ENCODE measurements around the gene GLDN.

The GLDN gene

GRCh38 chr15:51379390-51379789, 37.9 kb downstream of the GLDN start:
- TF ChIP-seq, protein P1, sequence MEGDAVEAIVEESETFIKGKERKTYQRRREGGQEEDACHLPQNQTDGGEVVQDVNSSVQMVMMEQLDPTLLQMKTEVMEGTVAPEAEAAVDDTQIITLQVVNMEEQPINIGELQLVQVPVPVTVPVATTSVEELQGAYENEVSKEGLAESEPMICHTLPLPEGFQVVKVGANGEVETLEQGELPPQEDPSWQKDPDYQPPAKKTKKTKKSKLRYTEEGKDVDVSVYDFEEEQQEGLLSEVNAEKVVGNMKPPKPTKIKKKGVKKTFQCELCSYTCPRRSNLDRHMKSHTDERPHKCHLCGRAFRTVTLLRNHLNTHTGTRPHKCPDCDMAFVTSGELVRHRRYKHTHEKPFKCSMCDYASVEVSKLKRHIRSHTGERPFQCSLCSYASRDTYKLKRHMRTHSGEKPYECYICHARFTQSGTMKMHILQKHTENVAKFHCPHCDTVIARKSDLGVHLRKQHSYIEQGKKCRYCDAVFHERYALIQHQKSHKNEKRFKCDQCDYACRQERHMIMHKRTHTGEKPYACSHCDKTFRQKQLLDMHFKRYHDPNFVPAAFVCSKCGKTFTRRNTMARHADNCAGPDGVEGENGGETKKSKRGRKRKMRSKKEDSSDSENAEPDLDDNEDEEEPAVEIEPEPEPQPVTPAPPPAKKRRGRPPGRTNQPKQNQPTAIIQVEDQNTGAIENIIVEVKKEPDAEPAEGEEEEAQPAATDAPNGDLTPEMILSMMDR (conservative IDR thresholded peaks at IDR 0.05; ENCODE audit: low read depth): no peak
- ChIA-PET POLR2A (ENCODE audit: low non-redundant PET) (interaction anchor here (0.5 kb wide), 1 partner anchor 1283 kb away, joined by 7 read pairs; no protein-coding TSS in a partner anchor), CTCF (interaction anchor here (0.5 to 2.0 kb wide), 3 partner anchors 93 to 414 kb away, joined by 3 to 11 read pairs (median 3); no protein-coding TSS in a partner anchor)
- no peak for DNase-seq (ENCODE audit: low spot score)
- H3K27ac ChIP-seq: no peak overlapping the region

GRCh38 chr15:51380999-51381806, 39.7 kb downstream of the GLDN start:
- H3K27ac ChIP-seq: no peak overlapping the region
- ChIA-PET POLR2A (ENCODE audit: low non-redundant PET) (no interaction called here), CTCF (interaction anchor here (0.6 to 2.2 kb wide), 11 partner anchors 34 to 669 kb away, joined by 3 to 25 read pairs (median 3); no protein-coding TSS in a partner anchor)
- TF ChIP-seq, protein P1 (conservative IDR thresholded peaks at IDR 0.05; ENCODE audit: low read depth): peak; percentile 93
- peak; percentile 87 for DNase-seq (ENCODE audit: low spot score)

DNA sequence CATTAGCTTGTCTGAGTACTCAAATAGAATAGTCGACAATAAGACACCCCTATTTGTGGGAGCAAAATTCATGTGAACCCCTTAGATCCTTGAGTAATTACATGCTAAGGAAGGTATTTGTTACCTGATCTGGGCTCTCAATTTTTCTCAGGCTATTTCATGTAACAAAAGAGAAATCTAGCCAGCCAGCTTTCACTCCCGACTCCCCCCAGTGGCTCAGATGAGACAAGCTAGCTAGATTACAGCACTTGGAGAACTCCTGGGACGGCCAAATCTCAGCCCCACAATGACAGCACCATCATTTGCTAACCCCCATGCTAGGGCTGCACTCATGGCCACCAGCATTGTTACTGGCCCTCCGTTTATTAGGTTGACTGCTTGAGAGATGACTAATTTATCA, 41.3 kb downstream of the GLDN start:
- ChIA-PET CTCF (interaction anchor here (0.5 to 1.4 kb wide), 9 partner anchors 17 to 845 kb away, joined by 3 to 7 read pairs (median 4); no protein-coding TSS in a partner anchor), POLR2A (ENCODE audit: low non-redundant PET) (interaction anchor here (0.8 kb wide), 1 partner anchor 190 kb away, joined by 3 read pairs; no protein-coding TSS in a partner anchor)
- TF ChIP-seq, protein P1 (conservative IDR thresholded peaks at IDR 0.05; ENCODE audit: low read depth): peak; percentile 68
- no peak overlapping the region for H3K27ac ChIP-seq
- DNase-seq (ENCODE audit: low spot score): peak; percentile 53

DNA sequence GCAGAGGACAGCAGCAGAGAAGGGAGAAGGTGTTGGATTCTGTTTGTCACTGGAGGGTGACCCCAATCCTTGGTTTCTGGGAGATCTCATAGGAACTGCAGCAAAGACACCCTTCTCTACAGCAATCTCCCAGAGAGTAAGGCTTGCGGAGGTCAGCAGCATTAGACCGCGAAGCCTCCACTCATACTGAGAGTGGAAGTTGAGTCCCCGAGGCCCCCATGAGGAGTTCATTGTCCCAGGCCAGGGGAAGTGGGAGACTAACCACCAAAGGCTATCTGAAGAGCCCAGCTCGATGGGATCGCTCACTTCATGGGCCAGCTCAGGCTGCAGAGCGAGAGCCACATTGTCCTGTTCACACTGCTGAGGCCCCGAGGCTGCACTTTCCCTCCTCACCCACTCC, 44.6 kb downstream of the GLDN start:
- no peak overlapping the region for H3K27ac ChIP-seq
- ChIA-PET CTCF (no interaction called here), POLR2A (ENCODE audit: low non-redundant PET) (no interaction called here)
- DNase-seq (ENCODE audit: low spot score): no peak
- TF ChIP-seq, protein P1 (conservative IDR thresholded peaks at IDR 0.05; ENCODE audit: low read depth): no peak

DNA sequence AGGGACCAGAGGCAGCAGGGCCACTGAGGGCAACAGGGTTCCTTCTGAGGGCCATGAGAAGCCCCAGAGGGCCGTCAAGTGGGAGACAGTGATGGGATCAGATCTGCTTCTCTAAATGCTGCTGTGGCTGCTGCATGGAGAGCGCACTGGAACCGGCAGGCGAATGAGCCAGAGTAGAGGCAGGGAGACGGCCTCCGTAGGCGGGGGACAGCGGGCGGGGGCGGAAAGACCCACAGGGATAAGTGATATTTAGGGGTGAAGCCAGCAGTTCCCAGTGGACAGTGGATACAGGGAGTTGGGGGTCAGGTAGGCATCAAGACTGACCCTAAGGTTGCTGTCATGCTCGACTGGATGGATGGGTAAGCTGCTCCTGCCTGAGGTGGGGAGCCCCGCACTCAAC, 45.0 kb downstream of the GLDN start:
- DNase-seq (ENCODE audit: low spot score): no peak
- H3K27ac ChIP-seq: no peak overlapping the region
- POLR2A ChIA-PET (ENCODE audit: low non-redundant PET): no interaction called here
- CTCF ChIA-PET: no interaction called here
- TF ChIP-seq, protein P1 (conservative IDR thresholded peaks at IDR 0.05; ENCODE audit: low read depth): no peak

DNA sequence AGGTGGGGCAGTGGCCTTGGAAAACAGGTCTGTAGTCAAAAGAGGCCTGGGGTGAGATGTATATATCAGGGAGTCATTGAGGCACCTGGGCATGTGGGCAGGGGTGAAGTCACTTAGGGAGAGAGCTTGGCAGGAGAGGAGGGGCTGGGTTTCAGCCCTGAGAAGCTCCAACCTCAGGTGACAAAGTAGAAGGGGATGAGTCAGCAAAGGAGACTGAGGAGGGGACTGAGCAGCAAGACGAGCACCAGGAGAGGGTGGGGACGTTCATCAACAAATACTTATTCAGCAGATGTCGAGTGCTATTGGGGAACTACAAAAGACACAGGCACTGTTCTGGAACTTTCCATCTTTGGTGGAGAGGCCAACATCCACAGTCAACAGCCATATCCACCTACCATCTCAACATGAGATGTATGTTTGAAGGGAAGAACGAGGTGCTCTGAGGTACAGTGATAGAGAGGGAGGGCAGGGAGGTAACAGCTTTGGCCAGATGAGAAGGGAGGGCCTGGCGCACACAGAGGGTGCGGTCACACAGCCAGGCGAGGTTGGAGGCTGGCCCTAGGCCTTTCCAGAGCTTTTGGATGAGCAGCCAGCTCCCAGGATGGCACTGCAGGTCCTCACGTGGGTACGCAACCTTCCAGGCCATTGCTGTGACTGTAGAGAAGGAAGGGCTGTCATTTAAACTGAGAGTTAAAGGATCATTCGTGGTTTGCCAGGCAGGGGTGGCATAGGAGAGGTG, 45.7 kb downstream of the GLDN start:
- POLR2A ChIA-PET (ENCODE audit: low non-redundant PET): no interaction called here
- CTCF ChIA-PET: no interaction called here

More for the DNA sequence above, 45.7 kb downstream of the GLDN start:
- DNase-seq (ENCODE audit: low spot score): no peak
- no peak overlapping the region for H3K27ac ChIP-seq
- TF ChIP-seq, protein P1 (conservative IDR thresholded peaks at IDR 0.05; ENCODE audit: low read depth): no peak

All from RWPE1 (cell line).